ENCODE data around the gene CERS4. TPM values are rescaled to one million over a fixed set of nuclear protein-coding genes. Genes with fewer than 3 reads are reported as not detected.

Gene CERS4
- total and polyA plus RNA-seq, 2 donors (not counting 1 experiment from before 2014, with no cell fraction given): 104 to 125 TPM

DNA sequence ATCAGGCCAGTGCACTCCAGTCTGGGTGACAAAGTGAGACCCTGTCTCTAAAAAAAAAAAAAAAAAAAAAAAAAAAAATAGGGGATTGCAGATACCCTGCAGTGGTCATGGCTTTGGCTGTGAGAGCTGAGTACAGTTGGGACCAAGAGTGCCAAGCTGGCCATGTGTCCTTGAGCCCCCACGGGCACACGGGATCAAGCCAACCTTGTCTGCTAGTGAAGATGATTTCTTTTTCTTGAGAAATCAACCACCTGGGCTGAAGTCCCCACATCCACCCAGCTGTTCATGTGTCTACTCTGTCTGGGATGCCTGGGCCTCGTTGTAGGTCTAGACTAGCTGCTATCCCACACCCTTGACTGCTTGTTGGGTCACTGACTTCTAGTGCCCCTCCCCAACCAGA lies 34.0 kb downstream of the CERS4 start:
- H3K36me3 ChIP-seq (replicated peaks in 1 of 2; ENCODE audit: control extremely low read depth in 1 of 2, control insufficient read depth in 1 of 2, extremely low read depth in 1 of 2, insufficient read depth in 2 of 2, low read length in 1 of 2): peaks cover 0 to 10% of the 10 kb centered on the region in 2 experiments
- H3K9ac ChIP-seq (ENCODE audit: low read length): no peak overlapping the region
- Mint-ChIP-seq H3K27me3 (no peaks in the 10 kb centered on the region), H3K9me3 (ENCODE audit: insufficient read depth) (no peaks in the 10 kb centered on the region), H3K4me3 (no peak overlapping the region), H3K4me1 (peaks cover 46% of the 10 kb centered on the region), H3K27ac (no peak overlapping the region)
- WGBS (ENCODE audit: insufficient coverage): 98% methylated on average over 3 of the region's 3 CpGs
- no peak overlapping the region for H2AFZ ChIP-seq (ENCODE audit: insufficient read depth, low read depth, low read length, poor library complexity, severe bottlenecking)
- peaks cover 20 to 23% of the 10 kb centered on the region in 2 donors for H3K4me1 ChIP-seq (ENCODE audit: control insufficient read depth in 2 of 2, insufficient read depth in 2 of 2, low read length in 2 of 2)
- no peak overlapping the region for H3K4me3 ChIP-seq (ENCODE audit: control extremely low read depth in 1 of 5, extremely low read depth in 1 of 5, insufficient read depth in 1 of 5, low read depth in 2 of 5, low read length in 4 of 5)
- TF ChIP-seq EZH2 (IDR thresholded peaks at IDR 0.05; ENCODE audit: borderline replicate concordance, insufficient read depth, low read depth, low read length, poor library complexity, severe bottlenecking) (no peak), CTCF (IDR thresholded peaks at IDR 0.05) (no peak)
- no peaks in the 10 kb centered on the region for H3K27me3 ChIP-seq (replicated peaks in 1 of 4; ENCODE audit: control extremely low read depth in 1 of 4, control insufficient read depth in 3 of 4, insufficient read depth in 4 of 4, low read length in 3 of 4)
- peaks cover 49% of the 10 kb centered on the region for H3K79me2 ChIP-seq (ENCODE audit: control insufficient read depth, insufficient read depth, low read length)
- intact Hi-C loops (cut with micrococcal nuclease): loop anchor here (5.0 kb wide), 1 partner anchor 51 kb away; no protein-coding TSS in a partner anchor
- H3K27ac ChIP-seq (ENCODE audit: low read length in 2 of 2): no peak overlapping the region
- ChIA-PET CTCF (interaction anchor here (0.6 to 4.6 kb wide), 8 partner anchors 10 to 210 kb away, joined by 3 to 29 read pairs (median 4); no protein-coding TSS in a partner anchor), POLR2A (interaction anchor here (0.6 to 2.0 kb wide), 5 partner anchors 47 to 89 kb away, joined by 3 to 6 read pairs (median 4); no protein-coding TSS in a partner anchor)
- DNase-seq (no peak), ATAC-seq (ENCODE audit: low read depth) (no peak)
- no peak overlapping the region for H3K4me2 ChIP-seq (replicated peaks; ENCODE audit: low read depth, low read length, poor library complexity, severe bottlenecking)
- peaks cover 20% of the 10 kb centered on the region for H4K20me1 ChIP-seq (ENCODE audit: control insufficient read depth, insufficient read depth, low read length, poor library complexity, severe bottlenecking)
- peaks cover 0 to 20% (median 10%) of the 10 kb centered on the region in 3 donors for H3K9me3 ChIP-seq (ENCODE audit: control extremely low read depth in 1 of 3, control insufficient read depth in 2 of 3, insufficient read depth in 1 of 3, low read length in 2 of 3)

DNA sequence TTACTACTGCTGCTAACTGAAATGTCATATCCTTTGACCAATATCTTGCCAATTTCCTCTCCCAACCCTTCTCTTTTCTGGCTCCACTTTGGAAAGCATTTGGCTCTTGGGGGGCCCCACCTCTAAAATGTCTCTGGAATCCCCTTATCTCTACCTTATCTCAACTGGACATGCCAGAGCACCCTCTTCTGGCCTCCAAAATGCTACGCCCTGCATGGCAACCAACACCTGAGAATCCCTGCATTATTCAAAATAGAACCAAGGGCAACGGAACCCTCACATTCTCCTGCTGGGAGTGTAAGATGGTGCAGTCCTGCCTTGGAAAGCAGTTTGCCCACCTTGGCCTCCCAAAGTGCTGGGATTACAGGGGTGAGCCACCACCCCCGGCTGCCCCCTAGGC lies 35.3 kb downstream of the CERS4 start:
- intact Hi-C loops (cut with micrococcal nuclease): loop anchor here (5.0 kb wide), 1 partner anchor 52 kb away; no protein-coding TSS in a partner anchor
- H3K36me3 ChIP-seq (replicated peaks in 1 of 2; ENCODE audit: control extremely low read depth in 1 of 2, control insufficient read depth in 1 of 2, extremely low read depth in 1 of 2, insufficient read depth in 2 of 2, low read length in 1 of 2): peaks cover 0 to 10% of the 10 kb centered on the region in 2 experiments
- TF ChIP-seq CTCF (IDR thresholded peaks at IDR 0.05): no peak
- TF ChIP-seq EZH2 (IDR thresholded peaks at IDR 0.05; ENCODE audit: borderline replicate concordance, insufficient read depth, low read depth, low read length, poor library complexity, severe bottlenecking): no peak
- H3K27ac ChIP-seq (ENCODE audit: low read length in 2 of 2): no peak overlapping the region
- no peak overlapping the region for H3K4me2 ChIP-seq (replicated peaks; ENCODE audit: low read depth, low read length, poor library complexity, severe bottlenecking)
- no peaks in the 10 kb centered on the region for H3K27me3 ChIP-seq (replicated peaks in 1 of 4; ENCODE audit: control extremely low read depth in 1 of 4, control insufficient read depth in 3 of 4, insufficient read depth in 4 of 4, low read length in 3 of 4)
- H4K20me1 ChIP-seq (ENCODE audit: control insufficient read depth, insufficient read depth, low read length, poor library complexity, severe bottlenecking): peaks cover 24% of the 10 kb centered on the region
- peaks cover 20 to 23% of the 10 kb centered on the region in 2 donors for H3K4me1 ChIP-seq (ENCODE audit: control insufficient read depth in 2 of 2, insufficient read depth in 2 of 2, low read length in 2 of 2)
- no peak for ATAC-seq (ENCODE audit: low read depth)
- no peak overlapping the region for H3K9ac ChIP-seq (ENCODE audit: low read length)
- POLR2A ChIA-PET: interaction anchor here (0.8 kb wide), 1 partner anchor 16 kb away, joined by 3 read pairs; no protein-coding TSS in a partner anchor
- peaks cover 49% of the 10 kb centered on the region for H3K79me2 ChIP-seq (ENCODE audit: control insufficient read depth, insufficient read depth, low read length)
- CTCF ChIA-PET: interaction anchor here (0.7 to 4.6 kb wide), 4 partner anchors 9 to 345 kb away, joined by 3 to 29 read pairs (median 6); no protein-coding TSS in a partner anchor
- Mint-ChIP-seq H3K27me3 (no peaks in the 10 kb centered on the region), H3K9me3 (ENCODE audit: insufficient read depth) (no peaks in the 10 kb centered on the region), H3K4me1 (peaks cover 43% of the 10 kb centered on the region), H3K4me3 (no peak overlapping the region), H3K27ac (no peak overlapping the region)
- no peak overlapping the region for H3K4me3 ChIP-seq (ENCODE audit: control extremely low read depth in 1 of 5, extremely low read depth in 1 of 5, insufficient read depth in 1 of 5, low read depth in 2 of 5, low read length in 4 of 5)
- 100% methylated on average over 3 of the region's 3 CpGs for WGBS (ENCODE audit: insufficient coverage)
- DNase-seq: no peak
- H3K9me3 ChIP-seq (ENCODE audit: control extremely low read depth in 1 of 3, control insufficient read depth in 2 of 3, insufficient read depth in 1 of 3, low read length in 2 of 3): peaks cover 0 to 13% (median 9%) of the 10 kb centered on the region in 3 donors
- no peak overlapping the region for H2AFZ ChIP-seq (ENCODE audit: insufficient read depth, low read depth, low read length, poor library complexity, severe bottlenecking)
